Astrocyte of the cerebellum (primary cell): ENCODE measurements around the gene SLC22A24.

Source experiments
- DNase-seq: peaks from one replicate; pipeline ENCODE4 v3.0.0-alpha.2; 2011; ENCODE audit warnings: low read depth
- H3K4me3 ChIP-seq: 2 replicates; pipeline ENCODE4 v1.5.1; 2011; ENCODE audit warnings: mild to moderate bottlenecking, low read depth, low read length, moderate library complexity
- in situ Hi-C: cut with HindIII; loops from 2 replicates; pipeline ENCODE4 v1.10.0; 2017; ENCODE audit warnings: low sequenced_read_pairs
- TF ChIP-seq, protein P1 (sequence below): IDR thresholded peaks from 2 replicates; pipeline ENCODE4 v1.5.1; 2012; ENCODE audit warnings: low read length, low read depth, moderate library complexity, mild to moderate bottlenecking; ENCODE audit errors: missing control alignments

SLC22A24 gene, protein sequence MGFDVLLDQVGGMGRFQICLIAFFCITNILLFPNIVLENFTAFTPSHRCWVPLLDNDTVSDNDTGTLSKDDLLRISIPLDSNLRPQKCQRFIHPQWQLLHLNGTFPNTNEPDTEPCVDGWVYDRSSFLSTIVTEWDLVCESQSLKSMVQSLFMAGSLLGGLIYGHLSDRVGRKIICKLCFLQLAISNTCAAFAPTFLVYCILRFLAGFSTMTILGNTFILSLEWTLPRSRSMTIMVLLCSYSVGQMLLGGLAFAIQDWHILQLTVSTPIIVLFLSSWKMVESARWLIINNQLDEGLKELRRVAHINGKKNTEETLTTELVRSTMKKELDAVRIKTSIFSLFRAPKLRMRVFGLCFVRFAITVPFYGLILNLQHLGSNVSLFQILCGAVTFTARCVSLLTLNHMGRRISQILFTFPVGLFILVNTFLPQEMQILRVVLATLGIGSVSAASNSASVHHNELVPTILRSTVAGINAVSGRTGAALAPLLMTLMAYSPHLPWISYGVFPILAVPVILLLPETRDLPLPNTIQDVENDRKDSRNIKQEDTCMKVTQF

GRCh38 chr11:63144121-63144520, at the start of gene SLC22A24:
SLC22A24 (minus strand) TSS chr11:63144221; CDS start chr11:63143779, 442 bp downstream.
- DNase-seq, result no peak
- H3K4me3 ChIP-seq, result no peak within 1 kb of the TSS
- TF ChIP-seq, protein P1, sequence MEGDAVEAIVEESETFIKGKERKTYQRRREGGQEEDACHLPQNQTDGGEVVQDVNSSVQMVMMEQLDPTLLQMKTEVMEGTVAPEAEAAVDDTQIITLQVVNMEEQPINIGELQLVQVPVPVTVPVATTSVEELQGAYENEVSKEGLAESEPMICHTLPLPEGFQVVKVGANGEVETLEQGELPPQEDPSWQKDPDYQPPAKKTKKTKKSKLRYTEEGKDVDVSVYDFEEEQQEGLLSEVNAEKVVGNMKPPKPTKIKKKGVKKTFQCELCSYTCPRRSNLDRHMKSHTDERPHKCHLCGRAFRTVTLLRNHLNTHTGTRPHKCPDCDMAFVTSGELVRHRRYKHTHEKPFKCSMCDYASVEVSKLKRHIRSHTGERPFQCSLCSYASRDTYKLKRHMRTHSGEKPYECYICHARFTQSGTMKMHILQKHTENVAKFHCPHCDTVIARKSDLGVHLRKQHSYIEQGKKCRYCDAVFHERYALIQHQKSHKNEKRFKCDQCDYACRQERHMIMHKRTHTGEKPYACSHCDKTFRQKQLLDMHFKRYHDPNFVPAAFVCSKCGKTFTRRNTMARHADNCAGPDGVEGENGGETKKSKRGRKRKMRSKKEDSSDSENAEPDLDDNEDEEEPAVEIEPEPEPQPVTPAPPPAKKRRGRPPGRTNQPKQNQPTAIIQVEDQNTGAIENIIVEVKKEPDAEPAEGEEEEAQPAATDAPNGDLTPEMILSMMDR, result no peak
- in situ Hi-C loops, result no loop called here

DNA sequence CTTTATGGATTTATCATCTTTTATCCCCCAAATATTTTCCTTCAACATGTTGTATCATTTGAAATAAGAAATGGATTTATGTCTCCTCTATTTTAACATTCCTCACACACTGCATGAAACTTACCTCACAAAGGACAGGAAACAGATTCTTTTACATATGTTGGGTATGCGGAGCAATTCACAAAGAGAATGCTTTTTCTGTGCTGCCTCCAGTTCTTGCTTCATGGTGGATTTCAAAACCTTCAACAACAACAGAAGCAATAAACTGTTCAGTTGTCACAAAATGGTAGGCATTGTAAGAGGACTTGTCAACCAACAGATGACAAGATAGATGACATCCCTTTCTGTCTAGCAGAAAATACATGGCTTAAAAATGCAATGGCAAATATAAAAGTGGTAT, 36.5 kb upstream of the SLC22A24 start:
- no peak overlapping the region for H3K4me3 ChIP-seq
- in situ Hi-C loops, result loop anchor here (5.0 kb wide), 1 partner anchor 67 kb away; no protein-coding TSS in a partner anchor
- TF ChIP-seq, protein P1, result no peak
- no peak for DNase-seq

GRCh38 chr11:63179432-63180041, 35.5 kb upstream of the SLC22A24 start:
- TF ChIP-seq, protein P1, result no peak
- no peak for DNase-seq
- in situ Hi-C loops, result loop anchor here (5.0 kb wide), 1 partner anchor 68 kb away; no protein-coding TSS in a partner anchor
- no peak overlapping the region for H3K4me3 ChIP-seq

DNA sequence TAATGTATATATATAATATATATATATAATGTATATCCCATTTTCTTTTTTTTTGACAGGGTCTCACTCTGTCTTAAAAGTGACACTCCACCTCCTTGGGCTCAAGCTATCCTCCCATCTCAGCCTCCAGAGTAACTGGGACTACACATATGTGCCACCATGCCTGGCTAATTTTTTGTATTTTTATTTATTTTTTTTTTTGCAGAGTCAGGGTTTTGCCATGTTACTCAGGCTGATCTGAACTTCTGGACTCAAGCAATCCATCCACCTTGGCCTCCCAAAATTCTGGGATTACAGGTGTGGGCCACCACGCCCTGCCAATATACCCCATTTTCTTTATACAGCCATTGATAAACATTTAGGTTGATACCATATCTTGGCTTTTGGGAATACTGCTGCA, 33.9 kb upstream of the SLC22A24 start:
- DNase-seq, result no peak
- TF ChIP-seq, protein P1, result no peak
- no peak overlapping the region for H3K4me3 ChIP-seq
- in situ Hi-C loops, result no loop called here

- DNase-seq, result no peak
- in situ Hi-C loops, result no loop called here
These were observed 21.8 kb upstream of the SLC22A24 start for GRCh38 chr11:63165706-63166310.

GRCh38 chr11:63155794-63156193, 11.8 kb upstream of the SLC22A24 start:
- H3K4me3 ChIP-seq, result no peak overlapping the region
- in situ Hi-C loops, result no loop called here
- no peak for DNase-seq
- TF ChIP-seq, protein P1, result no peak

More at GRCh38 chr11:63165706-63166310, 21.8 kb upstream of the SLC22A24 start:
- TF ChIP-seq, protein P1, result no peak
- H3K4me3 ChIP-seq, result no peak overlapping the region
